ENCODE data around the gene DGKQ.

DGKQ gene

GRCh38 chr4:974668-975067 is 1.3 kb upstream of the DGKQ start:
- no peak for TF ChIP-seq CTCF (IDR thresholded peaks at IDR 0.05; ENCODE audit: insufficient read depth, low read length, poor library complexity, severe bottlenecking)
- Histone ChIP-seq H3K4me3 (replicated peaks; ENCODE audit: low read depth, low read length) (no peak overlapping the region), H3K36me3 (ENCODE audit: control insufficient read depth, insufficient read depth, low read length) (0 out of 2 replicates have a peak, but pooled peaks cover 2% of the 10 kb centered on the region), H3K27me3 (replicated peaks; ENCODE audit: control insufficient read depth, insufficient read depth, low read length) (no peaks in the 10 kb centered on the region)
- no peak for DNase-seq (ENCODE audit: extremely low read depth, insufficient read length)

DNA sequence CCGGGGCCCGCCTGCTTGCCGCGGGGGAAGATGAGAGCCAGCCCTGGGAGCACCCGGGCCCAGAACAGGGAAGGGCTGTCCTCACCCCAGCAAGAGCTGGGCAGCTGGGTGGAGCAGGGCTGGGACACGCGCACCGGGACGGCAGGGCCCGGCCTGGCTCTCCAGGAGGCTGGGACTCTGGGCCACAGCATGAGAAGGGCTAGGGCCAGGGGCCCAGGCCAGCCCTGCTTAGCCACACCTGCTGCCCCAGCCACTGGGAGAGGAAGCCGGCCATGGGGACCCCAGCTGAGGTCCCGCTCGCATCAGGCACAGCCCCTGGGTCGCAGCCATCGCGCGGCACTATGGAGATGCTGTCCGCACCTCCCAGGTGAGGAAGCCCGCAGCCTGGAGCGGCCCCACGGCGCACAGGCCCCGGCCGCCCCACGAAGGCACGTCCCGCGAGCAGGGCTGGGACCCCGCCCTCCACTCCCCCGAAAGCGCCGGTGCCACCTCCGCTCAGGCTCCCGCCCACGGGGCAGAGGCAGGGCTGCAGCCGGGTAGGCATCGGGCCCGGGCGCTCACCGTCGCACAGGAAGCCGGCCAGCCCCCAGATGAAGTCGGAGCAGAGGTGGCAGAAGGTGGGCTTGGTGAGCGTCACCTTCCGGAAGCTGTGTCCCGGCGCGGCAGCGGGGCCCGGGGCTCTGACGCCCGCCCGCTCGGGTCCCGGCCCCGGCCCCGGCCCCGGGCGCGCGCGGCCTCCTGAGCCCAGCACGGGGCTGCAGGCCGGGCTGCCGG is 531 bp downstream of the DGKQ start:
- peak; percentile 49 for DNase-seq (ENCODE audit: extremely low read depth, insufficient read length)
- no peak for TF ChIP-seq CTCF (IDR thresholded peaks at IDR 0.05; ENCODE audit: insufficient read depth, low read length, poor library complexity, severe bottlenecking)
- 0 out of 2 replicates have a peak, but pooled peaks cover 2% of the 10 kb centered on the region for H3K36me3 ChIP-seq (ENCODE audit: control insufficient read depth, insufficient read depth, low read length)
- peak overlapping the region; percentile 74 for H3K4me3 ChIP-seq (replicated peaks; ENCODE audit: low read depth, low read length)
- H3K27me3 ChIP-seq (replicated peaks; ENCODE audit: control insufficient read depth, insufficient read depth, low read length), result no peaks in the 10 kb centered on the region

DNA sequence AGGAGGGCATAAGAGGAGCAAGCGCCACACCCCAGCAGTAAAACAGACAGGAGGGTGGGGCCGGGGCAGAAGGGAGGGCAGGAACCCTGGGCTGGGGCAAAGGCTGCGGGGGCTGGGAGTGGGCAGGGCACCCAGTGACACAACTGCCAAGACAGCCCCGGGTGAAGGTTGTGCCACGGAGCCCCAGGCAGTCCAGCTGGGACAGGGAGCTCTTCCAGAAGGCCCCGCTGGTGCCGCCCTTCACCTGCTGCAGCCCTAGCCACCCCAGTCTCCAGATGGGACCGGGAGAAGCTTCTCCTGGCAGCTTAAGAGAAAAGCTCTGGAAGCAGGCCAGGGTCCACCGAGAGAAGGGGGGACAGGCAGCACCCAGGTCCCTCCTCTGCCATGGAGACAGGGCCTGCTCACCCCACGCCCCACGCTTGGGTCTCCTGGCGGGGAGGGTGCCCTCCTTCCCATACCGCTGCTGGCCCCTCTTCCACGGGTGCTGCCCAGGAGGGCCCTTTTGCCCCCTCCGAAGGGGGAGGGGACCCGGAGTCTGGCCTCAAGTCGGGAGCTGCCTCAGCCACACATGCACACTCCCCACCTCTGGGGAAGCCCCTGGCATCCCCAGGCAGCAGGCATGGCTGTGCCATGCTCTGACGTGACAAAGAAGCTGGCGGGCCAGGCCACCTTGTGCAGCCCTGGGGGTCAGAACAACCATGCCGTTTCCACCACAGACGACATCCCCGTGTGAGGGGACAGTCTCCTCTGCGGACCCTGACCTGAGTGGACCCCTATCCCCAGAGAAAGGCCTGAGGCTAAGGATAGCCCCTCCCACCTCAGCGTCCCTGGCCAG is 1.5 kb downstream of the DGKQ start:
- H3K27me3 ChIP-seq (replicated peaks; ENCODE audit: control insufficient read depth, insufficient read depth, low read length), result no peaks in the 10 kb centered on the region
- H3K4me3 ChIP-seq (replicated peaks; ENCODE audit: low read depth, low read length), result peak overlapping the region; percentile 74
- no peak for TF ChIP-seq CTCF (IDR thresholded peaks at IDR 0.05; ENCODE audit: insufficient read depth, low read length, poor library complexity, severe bottlenecking)
- peaks cover 2% of the 10 kb centered on the region; the same call in 1 of the 2 replicates for H3K36me3 ChIP-seq (ENCODE audit: control insufficient read depth, insufficient read depth, low read length)
- no peak for DNase-seq (ENCODE audit: extremely low read depth, insufficient read length)

- H3K27me3 ChIP-seq (replicated peaks; ENCODE audit: control insufficient read depth, insufficient read depth, low read length), result no peaks in the 10 kb centered on the region
- peaks cover 2% of the 10 kb centered on the region for H3K36me3 ChIP-seq (ENCODE audit: control insufficient read depth, insufficient read depth, low read length)
- no peak for TF ChIP-seq CTCF (IDR thresholded peaks at IDR 0.05; ENCODE audit: insufficient read depth, low read length, poor library complexity, severe bottlenecking)
- H3K4me3 ChIP-seq (replicated peaks; ENCODE audit: low read depth, low read length), result no peak overlapping the region
- no peak for DNase-seq (ENCODE audit: extremely low read depth, insufficient read length)
Measured at GRCh38 chr4:970854-971520, 2.4 kb downstream of the DGKQ start.

- H3K4me3 ChIP-seq (replicated peaks; ENCODE audit: low read depth, low read length), result no peak overlapping the region
- no peak for TF ChIP-seq CTCF (IDR thresholded peaks at IDR 0.05; ENCODE audit: insufficient read depth, low read length, poor library complexity, severe bottlenecking)
- peaks cover 2% of the 10 kb centered on the region for H3K36me3 ChIP-seq (ENCODE audit: control insufficient read depth, insufficient read depth, low read length)
- no peaks in the 10 kb centered on the region for H3K27me3 ChIP-seq (replicated peaks; ENCODE audit: control insufficient read depth, insufficient read depth, low read length)
- no peak for DNase-seq (ENCODE audit: extremely low read depth, insufficient read length)
Measured at GRCh38 chr4:970046-970745, 3.2 kb downstream of the DGKQ start.

All from GM06990 (cell line).